T-helper 9 cell (primary cell): ENCODE results near the gene UQCRC1.

ENCODE experiments used
- DNase-seq: peaks from one replicate; pipeline ENCODE4 v3.0.0-alpha.2; 2020

Gene UQCRC1

GRCh38 chr3:48598323-48599076 is 10.9 kb downstream of the UQCRC1 start:
- no peak for DNase-seq

DNA sequence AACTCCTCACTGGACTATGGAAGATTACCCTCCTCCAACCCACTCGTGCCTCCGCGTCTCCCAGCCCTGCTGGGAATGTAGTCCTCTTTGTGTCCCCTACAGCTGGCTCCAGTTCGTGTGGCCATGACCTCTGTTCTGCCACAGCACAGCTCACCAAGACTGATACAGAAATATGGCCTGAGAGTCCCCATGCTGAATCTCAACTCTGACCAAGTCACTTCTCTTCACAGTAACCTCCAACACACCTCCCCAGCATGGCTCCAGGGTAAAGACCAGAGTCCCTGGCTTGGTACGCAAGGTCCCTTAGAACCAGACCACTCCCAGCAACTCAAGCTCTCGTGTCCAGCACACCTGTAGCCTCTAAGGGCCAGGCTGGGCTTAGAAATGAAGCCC is 12.0 kb downstream of the UQCRC1 start:
- DNase-seq, result no peak

GRCh38 chr3:48596676-48597407 is 12.6 kb downstream of the UQCRC1 start:
- DNase-seq, result no peak

- no peak for DNase-seq
Observed at GRCh38 chr3:48596157-48596556, 13.3 kb downstream of the UQCRC1 start.

DNA sequence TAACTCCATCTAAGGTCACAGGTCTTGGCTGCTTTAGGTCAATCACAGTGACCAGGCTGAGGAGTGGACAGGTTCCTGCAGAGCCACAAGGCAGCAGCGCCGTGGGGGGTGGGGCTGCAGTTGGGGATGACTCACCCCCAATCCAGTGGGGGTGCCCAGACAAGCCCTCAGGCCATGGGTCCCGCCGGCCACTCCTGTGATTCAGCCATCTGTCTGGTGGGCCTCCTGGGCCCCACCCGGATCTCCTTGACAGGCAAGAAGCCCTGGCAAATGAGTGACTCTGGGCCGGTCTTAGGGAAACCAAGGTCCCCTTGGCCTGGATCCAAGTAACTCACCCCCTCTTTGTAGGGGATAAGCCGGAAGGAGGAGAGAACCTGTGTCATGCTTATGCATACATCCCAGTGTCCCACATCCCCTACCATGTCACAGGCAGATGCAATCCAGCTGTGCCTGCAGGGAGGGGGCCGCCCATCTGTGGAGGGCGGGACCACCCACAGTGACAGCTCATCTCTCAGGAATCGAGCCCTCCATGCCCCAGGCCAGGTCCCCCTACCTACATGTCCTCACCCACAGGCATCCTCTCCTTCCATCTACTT is 13.8 kb downstream of the UQCRC1 start:
- no peak for DNase-seq

- DNase-seq, result no peak
Observed at GRCh38 chr3:48595075-48595525, 14.3 kb downstream of the UQCRC1 start, which contains the start of gene COL7A1. TSS of gene COL7A1 (minus strand) at chr3:48595329. CDS start at chr3:48595159, 170 bp downstream.

DNA sequence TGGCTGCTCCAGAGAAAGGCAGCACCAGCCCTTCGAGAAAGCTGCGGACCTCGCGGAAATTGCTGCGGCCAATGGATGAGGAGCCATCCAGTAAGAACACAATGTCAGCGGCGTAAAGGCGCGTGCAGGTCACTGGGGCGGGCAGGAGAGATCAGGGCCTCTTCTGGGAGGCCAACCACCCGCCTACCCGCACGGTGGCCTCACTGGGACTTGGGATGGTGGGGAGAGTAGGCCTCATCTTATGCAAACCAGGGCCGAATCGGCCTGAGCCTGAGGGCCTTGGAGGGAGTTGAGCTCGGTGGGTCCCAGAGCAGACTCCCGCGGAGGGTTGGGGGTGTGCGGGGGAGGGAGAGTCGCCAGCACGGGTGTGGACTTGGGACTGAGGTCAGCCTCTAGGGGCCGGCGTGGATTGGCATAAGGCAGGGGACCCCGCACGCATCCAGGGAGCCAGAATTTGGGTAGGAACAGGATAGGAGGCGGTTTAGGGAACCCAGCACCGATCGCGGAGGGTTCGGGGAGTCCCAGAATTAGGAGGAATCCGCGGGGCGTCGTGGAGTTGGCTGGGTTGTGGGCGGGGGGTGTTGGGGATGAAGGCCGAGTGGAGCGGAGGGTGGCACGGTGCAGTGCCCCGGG is 14.9 kb downstream of the UQCRC1 start:
- no peak for DNase-seq

- no peak for DNase-seq
Observed at GRCh38 chr3:48593337-48593736, 16.1 kb downstream of the UQCRC1 start.

GRCh38 chr3:48592519-48593087 is 16.8 kb downstream of the UQCRC1 start:
- no peak for DNase-seq

DNA sequence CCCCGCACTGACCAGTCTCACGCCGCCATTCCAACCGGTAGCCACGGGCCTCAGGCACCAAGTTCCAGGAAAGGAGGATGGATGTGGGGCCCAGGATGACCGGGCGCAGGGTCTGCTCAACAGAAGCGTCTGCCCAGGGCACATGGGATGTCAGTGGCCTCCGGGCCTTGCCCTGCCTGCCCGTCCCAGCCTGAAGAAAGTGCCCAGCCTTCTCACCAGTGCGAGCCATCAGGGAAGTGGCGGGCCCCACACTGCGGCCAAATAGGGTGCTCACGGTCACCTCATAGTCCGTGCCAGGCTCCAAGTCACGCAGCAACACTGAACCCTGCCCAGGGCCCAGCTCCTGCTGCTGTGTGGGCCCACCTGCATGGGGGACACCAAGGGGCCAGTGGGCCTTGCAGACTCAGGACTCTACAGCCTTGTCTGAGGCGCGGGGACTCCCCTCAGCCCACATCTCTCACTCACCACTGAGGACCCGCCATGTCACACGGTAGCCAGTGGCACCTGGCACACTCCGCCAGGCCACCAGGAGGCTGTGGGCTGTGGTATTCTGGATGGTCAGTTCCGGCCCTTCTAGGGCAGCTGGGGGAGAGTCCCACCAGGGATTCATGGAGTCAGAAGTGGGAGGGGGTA is 17.4 kb downstream of the UQCRC1 start:
- no peak for DNase-seq

- DNase-seq, result no peak
Observed at GRCh38 chr3:48591436-48591835, 18.0 kb downstream of the UQCRC1 start.

DNA sequence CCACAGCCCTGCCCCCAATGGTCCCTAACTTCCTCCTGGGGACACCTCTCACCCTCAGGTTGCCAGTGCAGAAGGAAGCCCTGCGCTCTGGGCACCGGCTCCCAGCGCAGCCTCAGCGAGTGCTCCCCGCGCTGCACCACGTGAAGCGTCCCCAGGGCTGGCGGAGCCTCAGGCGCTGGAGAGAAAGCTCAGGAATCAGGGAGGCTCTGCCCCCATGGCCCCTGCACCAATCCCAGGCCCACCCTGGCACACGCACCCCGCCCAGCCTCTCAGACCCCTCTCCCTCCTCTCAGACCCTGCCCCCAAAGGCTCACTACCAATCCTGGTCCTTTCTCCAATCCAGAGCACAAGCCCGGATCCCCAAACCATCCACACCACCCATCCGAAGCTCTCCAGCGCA is 21.2 kb downstream of the UQCRC1 start:
- DNase-seq, result no peak

- DNase-seq, result no peak
Observed at GRCh38 chr3:48587686-48588085, 21.8 kb downstream of the UQCRC1 start.

DNA sequence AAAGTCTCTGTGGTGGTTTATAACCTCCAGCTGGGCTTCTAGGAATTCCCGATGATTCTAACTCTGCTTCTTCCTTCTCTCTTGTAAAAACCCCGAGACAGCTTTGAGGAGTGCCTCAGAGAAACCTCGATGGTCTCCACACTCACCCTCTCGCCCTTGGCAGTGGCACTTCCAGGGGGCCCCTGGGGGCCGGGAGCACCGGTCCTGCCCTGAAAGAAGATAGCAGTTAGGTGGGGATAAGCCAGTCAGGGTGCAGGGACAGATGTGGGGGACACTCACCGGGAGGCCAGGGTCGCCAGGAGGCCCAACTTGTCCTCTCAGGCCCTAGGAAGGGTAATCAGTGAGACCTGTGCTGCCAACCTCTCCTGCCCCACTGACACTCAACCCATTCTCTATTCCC is 24.0 kb downstream of the UQCRC1 start:
- DNase-seq, result no peak

DNA sequence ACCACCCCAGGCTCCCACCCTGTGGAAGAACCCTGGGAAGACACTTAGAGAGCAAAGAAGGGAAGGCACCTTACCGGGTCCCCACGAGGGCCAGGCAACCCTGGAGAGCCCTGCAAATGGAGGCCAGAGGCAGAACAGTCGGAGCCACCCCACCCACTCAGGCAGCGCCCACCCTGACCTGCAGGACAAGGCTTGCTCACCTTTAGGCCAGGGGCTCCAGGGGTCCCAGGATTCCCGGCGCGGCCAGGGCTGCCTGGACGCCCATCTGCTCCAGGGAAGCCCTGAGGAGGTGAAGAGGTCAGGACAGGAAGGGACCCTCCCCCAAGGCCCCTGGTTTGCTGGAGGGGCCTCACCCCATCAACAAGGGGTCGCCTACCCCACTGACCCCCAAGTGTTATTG is 24.6 kb downstream of the UQCRC1 start:
- no peak for DNase-seq

DNA sequence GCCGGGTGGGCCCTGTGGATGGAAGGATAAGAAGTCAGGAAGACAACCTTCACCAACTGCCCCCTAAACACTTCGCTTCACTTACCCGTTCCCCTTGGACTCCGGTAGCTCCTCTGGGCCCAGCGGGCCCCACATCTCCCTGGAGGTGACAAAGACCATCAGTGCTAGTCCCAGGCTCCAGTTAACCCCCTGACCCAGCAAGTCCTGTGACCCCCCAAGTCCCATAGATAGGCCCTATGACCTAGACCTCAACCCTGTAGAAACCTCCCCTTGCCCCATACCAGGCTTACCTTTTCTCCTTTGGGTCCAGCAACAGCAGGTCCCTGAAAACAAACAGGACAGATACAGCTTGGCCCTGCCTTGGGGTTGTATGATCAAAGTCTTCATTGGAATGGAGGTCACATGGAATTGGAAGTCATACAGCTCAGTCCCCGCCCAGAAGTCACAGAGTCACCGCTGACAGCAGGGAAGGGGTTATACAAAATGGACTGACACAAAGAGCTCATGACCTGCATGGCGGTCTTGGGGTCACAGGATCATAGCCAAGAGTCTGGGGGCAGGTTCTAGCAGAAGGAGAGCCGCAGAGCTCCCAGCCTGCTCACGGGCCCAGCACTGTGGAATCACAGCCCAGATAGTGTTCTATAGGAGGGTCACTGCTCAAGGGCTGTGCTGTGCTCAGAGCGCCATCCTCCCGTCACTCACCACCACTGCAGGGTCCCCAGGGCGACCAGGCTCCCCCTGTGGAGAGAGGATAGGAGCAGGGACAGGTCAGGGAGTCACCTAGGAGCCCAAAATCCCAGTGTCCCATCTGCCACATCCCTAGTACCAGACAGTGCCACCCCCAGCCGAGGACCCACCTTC is 27.6 kb downstream of the UQCRC1 start:
- no peak for DNase-seq

- DNase-seq, result no peak
Observed at GRCh38 chr3:48576647-48577046, 32.8 kb downstream of the UQCRC1 start.

DNA sequence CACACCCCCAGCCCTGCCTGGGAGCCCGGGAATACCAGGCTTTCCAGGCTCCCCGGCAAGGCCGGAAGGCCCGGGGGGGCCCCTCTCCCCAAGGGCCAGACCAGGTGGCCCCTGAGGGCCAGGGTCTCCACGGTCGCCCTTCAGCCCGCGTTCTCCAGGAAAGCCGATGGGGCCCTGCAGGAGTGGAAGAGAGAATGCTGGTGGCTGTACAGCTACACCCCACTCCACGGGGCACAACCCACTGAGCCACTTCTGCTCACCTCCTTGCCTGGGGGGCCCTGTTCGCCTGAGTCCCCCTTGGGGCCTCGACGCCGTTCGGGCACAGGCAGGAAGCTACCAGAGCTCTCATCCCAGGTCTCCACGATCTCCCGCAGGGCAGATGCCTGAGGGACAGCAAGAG is 34.1 kb downstream of the UQCRC1 start:
- no peak for DNase-seq

DNA sequence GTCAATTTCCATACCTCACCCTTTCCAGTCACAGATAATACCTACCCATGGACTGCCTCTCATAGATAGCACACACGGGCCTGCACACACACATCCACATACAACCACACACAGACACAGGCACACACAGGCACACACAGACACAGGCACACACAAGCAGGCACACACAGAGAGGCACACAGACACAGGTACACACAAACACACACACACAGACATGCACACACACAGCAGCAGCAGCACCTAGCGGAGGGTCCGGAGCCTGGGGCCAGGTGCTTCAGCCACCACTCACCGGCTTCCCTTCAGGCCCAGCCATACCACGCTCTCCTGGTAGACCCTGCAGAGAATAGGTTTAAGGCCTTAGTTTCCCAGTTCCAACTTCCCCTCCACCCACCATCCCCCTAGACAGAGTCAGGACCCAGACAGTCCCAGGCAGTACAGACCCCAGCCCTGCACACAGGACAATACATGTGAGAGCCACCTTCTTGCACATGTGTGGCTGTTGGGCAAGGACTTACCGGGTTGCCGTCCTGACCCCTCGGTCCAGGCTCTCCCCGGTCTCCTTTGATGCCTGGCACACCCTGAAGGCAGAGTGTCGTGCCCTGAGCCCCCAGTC is 35.4 kb downstream of the UQCRC1 start:
- no peak for DNase-seq

- no peak for DNase-seq
Observed at GRCh38 chr3:48572517-48572916, 36.9 kb downstream of the UQCRC1 start.

DNA sequence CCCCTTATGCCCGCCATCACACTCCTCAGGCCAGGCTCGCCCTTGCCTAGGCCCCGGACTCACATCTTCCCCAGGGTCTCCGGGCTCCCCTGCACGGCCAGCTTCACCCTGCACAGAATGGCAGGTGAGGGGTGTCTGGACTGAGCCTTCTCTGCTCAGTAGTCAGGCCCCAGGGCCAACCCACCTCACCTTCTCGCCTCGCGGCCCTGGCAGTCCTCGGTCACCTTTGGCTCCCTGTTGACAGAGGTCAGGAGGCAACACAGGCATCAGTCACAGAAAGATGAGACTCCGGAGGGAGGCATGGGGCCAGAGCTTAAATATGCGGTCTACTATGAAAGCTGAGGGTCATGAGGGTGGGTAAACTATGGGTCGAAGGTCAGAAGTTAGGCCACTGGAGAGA is 37.5 kb downstream of the UQCRC1 start:
- DNase-seq, result no peak
